DMS114 treated with DMSO at 0.1 percent for 48 hours (cell line): Measurements from ENCODE around the gene KLHDC8A.

Experiments used
- DNase-seq: peaks from one replicate; lab custom pipeline; 2025; ENCODE audit not compliant: unreplicated experiment; lab: John Stamatoyannopoulos, UW

Gene KLHDC8A

GRCh38 chr1:205345761-205346160 is 11.0 kb downstream of the KLHDC8A start:
- DNase-seq, result no peak

GRCh38 chr1:205344066-205344928 is 12.4 kb downstream of the KLHDC8A start:
- DNase-seq, result no peak

GRCh38 chr1:205343431-205344065 is 13.2 kb downstream of the KLHDC8A start:
- DNase-seq, result no peak

GRCh38 chr1:205342986-205343385 is 13.7 kb downstream of the KLHDC8A start:
- no peak for DNase-seq

GRCh38 chr1:205340676-205341075 is 16.0 kb downstream of the KLHDC8A start:
- no peak for DNase-seq

GRCh38 chr1:205339717-205340116 is 17.0 kb downstream of the KLHDC8A start:
- DNase-seq, result no peak

GRCh38 chr1:205339197-205339702 is 17.5 kb downstream of the KLHDC8A start:
- DNase-seq, result no peak

GRCh38 chr1:205338011-205338410 is 18.7 kb downstream of the KLHDC8A start:
- no peak for DNase-seq

- DNase-seq, result no peak
These were observed 19.2 kb downstream of the KLHDC8A start for GRCh38 chr1:205337481-205337880.

GRCh38 chr1:205335692-205336091 is 21.0 kb downstream of the KLHDC8A start:
- DNase-seq, result peak; percentile 58

- DNase-seq, result no peak
These were observed 24.5 kb downstream of the KLHDC8A start for GRCh38 chr1:205332015-205332791.

- no peak for DNase-seq
These were observed 26.6 kb downstream of the KLHDC8A start for GRCh38 chr1:205330150-205330549.

GRCh38 chr1:205329719-205330118 is 27.0 kb downstream of the KLHDC8A start:
- no peak for DNase-seq

GRCh38 chr1:205328476-205328875 is 28.2 kb downstream of the KLHDC8A start:
- DNase-seq, result no peak

- DNase-seq, result no peak
These were observed 29.8 kb downstream of the KLHDC8A start for GRCh38 chr1:205326812-205327466.

- peak; percentile 55 for DNase-seq
These were observed 31.3 kb downstream of the KLHDC8A start for GRCh38 chr1:205325334-205325884.

- no peak for DNase-seq
These were observed 31.9 kb downstream of the KLHDC8A start for GRCh38 chr1:205324781-205325180.

- DNase-seq, result no peak
These were observed 32.9 kb downstream of the KLHDC8A start for GRCh38 chr1:205323794-205324193.

- no peak for DNase-seq
These were observed 34.8 kb downstream of the KLHDC8A start for GRCh38 chr1:205321959-205322283.

- DNase-seq, result peak; percentile 82
These were observed 35.4 kb downstream of the KLHDC8A start, which contains the start of gene NUAK2 for GRCh38 chr1:205321162-205321958. NUAK2 (minus strand) TSS chr1:205321745; CDS start chr1:205321628, 117 bp downstream.
